Measurements from ENCODE around the gene AQP1. TPM values are rescaled to one million over a fixed set of nuclear protein-coding genes. Genes with fewer than 3 reads are reported as not detected.

The AQP1 gene
- total RNA-seq, 1 experiment from 2014 or later: 0.15 TPM

DNA sequence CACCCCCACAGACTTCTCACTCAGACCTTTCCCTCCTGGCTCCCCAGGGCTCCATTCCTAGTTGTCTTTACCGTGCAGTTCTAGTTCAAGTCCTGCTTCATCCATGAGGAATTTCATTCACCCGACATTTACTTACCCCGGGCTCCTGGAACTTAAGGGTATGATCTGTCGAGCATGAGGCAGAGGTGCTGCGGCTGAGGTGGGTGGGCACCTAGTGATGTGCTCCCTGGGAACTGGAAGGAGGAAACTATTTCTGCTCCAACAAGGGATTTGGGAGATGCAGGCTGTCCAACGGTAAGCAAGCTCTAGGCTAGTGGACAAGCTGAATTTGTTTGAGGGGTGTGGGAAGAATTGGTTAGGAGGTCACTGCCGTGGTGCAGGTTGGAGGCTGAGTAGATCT, 30.2 kb upstream of the AQP1 start:
- Histone ChIP-seq H2AK5ac (ENCODE audit: insufficient read length, low read length) (no peak overlapping the region), H3K4ac (ENCODE audit: low read depth, low read length) (no peak overlapping the region), H3K79me1 (ENCODE audit: insufficient read depth, low read depth, low read length, poor library complexity, severe bottlenecking) (no peaks in the 10 kb centered on the region), H3K18ac (ENCODE audit: insufficient read length, low read depth, low read length) (no peak overlapping the region), H3K9me3 (ENCODE audit: control insufficient read depth, low read depth, low read length) (no peaks in the 10 kb centered on the region), H4K91ac (ENCODE audit: insufficient read length, low read depth, low read length) (no peak overlapping the region), H2BK120ac (ENCODE audit: low read depth, low read length, poor library complexity, severe bottlenecking) (no peak overlapping the region), H2AFZ (ENCODE audit: low read length) (no peak overlapping the region), H3K4me2 (ENCODE audit: insufficient read depth, insufficient read length, low read length) (no peak overlapping the region), H4K8ac (replicated peaks; ENCODE audit: insufficient read length, low read depth, low read length) (no peak overlapping the region), H2BK5ac (ENCODE audit: insufficient read length, low read length) (no peak overlapping the region), H4K20me1 (ENCODE audit: control insufficient read depth, insufficient read depth, insufficient read length) (no peaks in the 10 kb centered on the region), H3K79me2 (ENCODE audit: insufficient read depth, low read length) (no peaks in the 10 kb centered on the region), H3K23me2 (ENCODE audit: insufficient read length, low read depth, low read length, poor library complexity, severe bottlenecking) (no peaks in the 10 kb centered on the region), H2BK20ac (ENCODE audit: low read depth, low read length, poor library complexity, severe bottlenecking) (no peak overlapping the region), H3K9ac (ENCODE audit: extremely low read depth, insufficient read length, low read length) (no peak overlapping the region), H2BK12ac (ENCODE audit: insufficient read length, low read depth, low read length) (no peak overlapping the region), H3K23ac (ENCODE audit: insufficient read length, low read depth, low read length) (no peak overlapping the region), H3K4me1 (ENCODE audit: insufficient read depth, low read length) (peaks cover 17% of the 10 kb centered on the region; the same call in 1 of the 2 replicates), H3K56ac (ENCODE audit: insufficient read length, low read depth, low read length) (no peak overlapping the region), H3K27me3 (ENCODE audit: insufficient read depth, low read length) (no peaks in the 10 kb centered on the region), H3K14ac (ENCODE audit: insufficient read depth, low read length) (no peak overlapping the region), H4K5ac (ENCODE audit: insufficient read length, low read depth, low read length) (no peak overlapping the region), H3K27ac (ENCODE audit: insufficient read length, low read depth, low read length) (no peak overlapping the region), H3T11ph (ENCODE audit: low read length) (no peak overlapping the region), H2BK15ac (ENCODE audit: low read depth, low read length) (no peak overlapping the region)
- no peak overlapping the region for H3K4me3 Mint-ChIP-seq
- no peaks in the 10 kb centered on the region for H3K36me3 Mint-ChIP-seq (ENCODE audit: insufficient read depth in 1 of 3, low read depth in 3 of 3)
- peaks cover 44 to 53% of the 10 kb centered on the region in 2 experiments for H3K4me1 Mint-ChIP-seq
- TF ChIP-seq, protein P1, sequence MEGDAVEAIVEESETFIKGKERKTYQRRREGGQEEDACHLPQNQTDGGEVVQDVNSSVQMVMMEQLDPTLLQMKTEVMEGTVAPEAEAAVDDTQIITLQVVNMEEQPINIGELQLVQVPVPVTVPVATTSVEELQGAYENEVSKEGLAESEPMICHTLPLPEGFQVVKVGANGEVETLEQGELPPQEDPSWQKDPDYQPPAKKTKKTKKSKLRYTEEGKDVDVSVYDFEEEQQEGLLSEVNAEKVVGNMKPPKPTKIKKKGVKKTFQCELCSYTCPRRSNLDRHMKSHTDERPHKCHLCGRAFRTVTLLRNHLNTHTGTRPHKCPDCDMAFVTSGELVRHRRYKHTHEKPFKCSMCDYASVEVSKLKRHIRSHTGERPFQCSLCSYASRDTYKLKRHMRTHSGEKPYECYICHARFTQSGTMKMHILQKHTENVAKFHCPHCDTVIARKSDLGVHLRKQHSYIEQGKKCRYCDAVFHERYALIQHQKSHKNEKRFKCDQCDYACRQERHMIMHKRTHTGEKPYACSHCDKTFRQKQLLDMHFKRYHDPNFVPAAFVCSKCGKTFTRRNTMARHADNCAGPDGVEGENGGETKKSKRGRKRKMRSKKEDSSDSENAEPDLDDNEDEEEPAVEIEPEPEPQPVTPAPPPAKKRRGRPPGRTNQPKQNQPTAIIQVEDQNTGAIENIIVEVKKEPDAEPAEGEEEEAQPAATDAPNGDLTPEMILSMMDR (conservative IDR thresholded peaks at IDR 0.05): no peak
- H3K27me3 Mint-ChIP-seq (ENCODE audit: low read depth): peaks cover 16% of the 10 kb centered on the region
- H3K9me3 Mint-ChIP-seq: no peaks in the 10 kb centered on the region
- DNase-seq: no peak
- H3K27ac Mint-ChIP-seq: no peak overlapping the region
- no CpG with 5 or more reads among the region's 7 CpGs for WGBS (ENCODE audit: extremely low coverage, insufficient read length, low lambda C conversion rate)

Measured in H9 (cell line).